Keratinocyte (primary cell): ENCODE results near the gene ZNF541.

ENCODE experiments used
- EZH2 ChIP-seq: IDR thresholded peaks from one replicate; pipeline ENCODE4 v1.6.1; 2012; ENCODE audit warnings: inconsistent platforms, mild to moderate bottlenecking, low read length, moderate library complexity
- TF ChIP-seq, protein P1 (sequence below), 3 experiments: IDR thresholded peaks in 1 of 3; conservative IDR thresholded peaks in 1 of 3; optimal IDR thresholded peaks in 1 of 3; 2 replicates in 2 of 3; 3 replicates in 1 of 3; pipeline versions ENCODE3 to v1.5.1; 2011; ENCODE audit warnings: low read length in 3 of 3, mild to moderate bottlenecking in 3 of 3, moderate library complexity in 2 of 3, control low read depth in 1 of 3, inconsistent platforms in 1 of 3; ENCODE audit not compliant: insufficient read depth in 2 of 3; ENCODE audit errors: extremely low read depth in 1 of 3

DNA sequence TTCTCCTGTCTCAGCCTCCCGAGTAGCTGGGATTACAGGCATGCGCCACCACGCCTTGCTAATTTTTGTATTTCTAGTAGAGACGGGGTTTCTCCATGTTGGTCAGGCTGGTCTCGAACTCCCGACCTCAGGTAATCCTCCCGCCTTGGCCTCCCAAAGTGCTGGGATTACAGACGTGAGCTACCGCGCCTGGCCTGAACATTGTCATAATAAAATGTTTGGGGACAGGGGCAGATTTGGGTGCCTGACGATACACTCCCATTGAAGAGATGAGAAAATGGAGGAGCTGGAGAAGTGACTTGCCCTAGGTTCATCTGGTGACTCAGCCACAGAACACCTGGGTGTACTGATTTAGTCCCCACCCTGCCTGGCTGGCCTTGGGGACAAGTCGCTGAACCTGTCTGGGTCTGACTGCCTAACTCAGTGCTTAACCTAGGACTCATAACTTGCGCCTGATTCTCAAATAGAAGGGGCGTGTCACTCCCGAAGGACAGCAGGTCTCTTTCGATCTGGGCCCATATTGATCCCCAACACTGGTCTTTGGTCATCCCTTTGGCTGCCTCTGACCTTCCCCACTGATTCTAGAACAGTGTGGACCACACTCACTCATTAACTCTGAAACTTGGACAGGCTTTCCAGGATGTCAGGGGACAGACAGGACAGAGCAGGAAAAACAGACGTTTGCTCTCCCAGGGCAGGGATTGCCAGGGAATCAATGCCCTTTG is 28.4 kb upstream of the ZNF541 start:
- TF ChIP-seq, protein P1, sequence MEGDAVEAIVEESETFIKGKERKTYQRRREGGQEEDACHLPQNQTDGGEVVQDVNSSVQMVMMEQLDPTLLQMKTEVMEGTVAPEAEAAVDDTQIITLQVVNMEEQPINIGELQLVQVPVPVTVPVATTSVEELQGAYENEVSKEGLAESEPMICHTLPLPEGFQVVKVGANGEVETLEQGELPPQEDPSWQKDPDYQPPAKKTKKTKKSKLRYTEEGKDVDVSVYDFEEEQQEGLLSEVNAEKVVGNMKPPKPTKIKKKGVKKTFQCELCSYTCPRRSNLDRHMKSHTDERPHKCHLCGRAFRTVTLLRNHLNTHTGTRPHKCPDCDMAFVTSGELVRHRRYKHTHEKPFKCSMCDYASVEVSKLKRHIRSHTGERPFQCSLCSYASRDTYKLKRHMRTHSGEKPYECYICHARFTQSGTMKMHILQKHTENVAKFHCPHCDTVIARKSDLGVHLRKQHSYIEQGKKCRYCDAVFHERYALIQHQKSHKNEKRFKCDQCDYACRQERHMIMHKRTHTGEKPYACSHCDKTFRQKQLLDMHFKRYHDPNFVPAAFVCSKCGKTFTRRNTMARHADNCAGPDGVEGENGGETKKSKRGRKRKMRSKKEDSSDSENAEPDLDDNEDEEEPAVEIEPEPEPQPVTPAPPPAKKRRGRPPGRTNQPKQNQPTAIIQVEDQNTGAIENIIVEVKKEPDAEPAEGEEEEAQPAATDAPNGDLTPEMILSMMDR (optimal IDR thresholded peaks at IDR 0.05 in 1 of 3, IDR thresholded peaks at IDR 0.05 in 1 of 3, conservative IDR thresholded peaks at IDR 0.05 in 1 of 3; ENCODE audit: extremely low read depth in 1 of 3, insufficient read depth in 2 of 3, low read length in 3 of 3) = no peak
- TF ChIP-seq EZH2 = no peak
